Astrocyte (in vitro differentiated cells and primary cell): ENCODE data around the gene NPAS3.

Experiments used
- CTCF ChIP-seq: IDR thresholded peaks from 2 replicates; pipeline ENCODE4 v1.5.1; 2011; ENCODE audit warnings: low read depth, mild to moderate bottlenecking, inconsistent platforms, low read length, moderate library complexity; ENCODE audit not compliant: insufficient read depth
- EZH2 ChIP-seq: IDR thresholded peaks from 2 replicates; pipeline ENCODE4 v1.6.1; 2012; ENCODE audit warnings: mild to moderate bottlenecking, low read length, inconsistent platforms; ENCODE audit not compliant: insufficient read depth

DNA sequence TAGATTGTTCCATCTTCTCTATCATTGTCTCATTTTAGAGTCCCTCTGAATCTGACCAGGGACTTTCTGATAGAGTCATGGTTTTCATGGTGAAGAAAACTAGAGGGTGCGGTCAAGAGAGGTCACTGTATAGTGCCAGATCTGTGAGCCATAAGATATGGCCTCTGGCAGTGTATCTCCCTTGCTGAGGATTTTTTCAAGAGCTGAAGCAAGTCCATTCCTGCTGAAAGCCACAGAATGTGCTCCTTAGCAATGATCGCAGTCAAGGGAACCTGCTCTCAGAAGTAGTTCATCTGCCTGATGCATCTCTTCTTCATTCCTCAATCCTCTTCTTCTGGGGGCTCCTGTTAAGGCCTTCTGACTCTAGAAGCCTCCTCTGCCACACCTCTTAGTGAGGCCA is 607.0 kb downstream of the NPAS3 start:
- TF ChIP-seq CTCF (no peak), EZH2 (no peak)
